Activated CD8-positive, alpha-beta T cell treated with anti-CD3 and anti-CD28 coated beads for 36 hours (primary cell): ENCODE measurements around the gene DDA1. TPM values are rescaled to one million over a fixed set of nuclear protein-coding genes. Genes with fewer than 3 reads are reported as not detected.

Experiments used
- ATAC-seq: fragments of 200-7000 bp; cut with Tn5 transposase; one replicate; pipeline ENCODE4 v1.10.0; 2021; ENCODE audit warnings: mild to moderate bottlenecking, moderate library complexity
- CTCF ChIA-PET: fragments of 350-600 bp; sonication (Branson Sonifier 250); formaldehyde crosslinking; loops from one replicate; lab custom pipeline; 2021; ENCODE audit warnings: antibody characterized with exemption; lab: Charles Lee
- POLR2A ChIA-PET: fragments of 350-600 bp; sonication (Branson Sonifier 250); formaldehyde crosslinking; loops from one replicate; lab custom pipeline; 2021; ENCODE audit warnings: antibody characterized with exemption; lab: Charles Lee
- DNase-seq: peaks from one replicate; pipeline ENCODE4 v3.0.0-alpha.2; 2020
- H3K27ac Mint-ChIP-seq: one replicate; pipeline ENCODE4 v1.8.0; 2021; ENCODE audit warnings: mild to moderate bottlenecking, mixed read lengths
- H3K27me3 Mint-ChIP-seq: one replicate; pipeline ENCODE4 v1.8.0; 2021; ENCODE audit warnings: mixed read lengths
- H3K36me3 Mint-ChIP-seq: one replicate; pipeline ENCODE4 v1.8.0; 2021; ENCODE audit warnings: low read depth, mixed read lengths
- H3K4me1 Mint-ChIP-seq: one replicate; pipeline ENCODE4 v1.8.0; 2021; ENCODE audit warnings: low read depth, mixed read lengths
- H3K4me3 Mint-ChIP-seq: one replicate; pipeline ENCODE4 v1.8.0; 2021; ENCODE audit warnings: mild to moderate bottlenecking, moderate library complexity, mixed read lengths
- H3K9me3 Mint-ChIP-seq: one replicate; pipeline ENCODE4 v1.8.0; 2021; ENCODE audit warnings: mixed read lengths
- intact Hi-C: fragments of 100-400 bp; cut with micrococcal nuclease; formaldehyde crosslinking; loops from one replicate; pipeline ENCODE4 v1.10.0; 2022
- total RNA-seq, 2 experiments: library from RNA; stranded (reverse); gene quantifications; one replicate each; pipeline ENCODE4 v1.2.3, GENCODE V29; 2021
- TF ChIP-seq, protein P1 (sequence below): fragments of 200-600 bp; IDR thresholded peaks from one replicate; pipeline ENCODE4 v1.8.0; 2022; ENCODE audit warnings: antibody characterized with exemption, mild to moderate bottlenecking

The DDA1 gene
- total RNA-seq, 2 experiments from 2014 or later: 25.4 to 33.2 TPM

DNA sequence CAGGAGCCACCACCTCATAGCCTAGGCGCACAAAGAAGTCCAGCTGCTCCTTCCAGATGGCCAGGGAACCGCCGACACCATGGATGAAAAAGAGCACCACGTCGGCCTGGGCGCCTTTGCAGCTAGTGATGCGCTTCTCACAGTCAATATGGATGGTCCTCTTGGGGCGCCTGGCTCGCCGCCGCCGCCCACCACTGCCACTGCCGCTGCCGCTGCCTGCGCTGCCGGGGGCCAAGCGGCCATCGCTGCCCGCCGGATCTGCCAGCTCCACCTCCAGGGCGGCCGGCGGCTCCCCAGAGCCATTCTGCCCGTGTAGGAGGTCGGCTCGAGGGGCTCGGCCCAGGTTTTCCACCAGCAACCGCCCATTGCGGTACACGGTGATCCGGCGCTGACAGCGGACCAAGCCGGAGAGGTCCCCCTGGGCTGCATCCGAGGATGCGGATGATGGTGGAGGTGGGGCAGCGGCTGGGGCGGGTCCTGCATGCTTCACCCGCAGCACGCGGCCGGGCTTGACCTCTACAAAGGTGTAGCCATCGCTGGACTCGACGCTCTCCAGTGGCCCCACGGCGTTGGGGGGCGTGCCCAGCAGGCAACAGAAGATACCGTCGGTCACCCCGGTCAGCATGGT, 8.3 kb upstream of the DDA1 start:
- intact Hi-C loops: no loop called here
- CTCF ChIA-PET: no interaction called here

DNA sequence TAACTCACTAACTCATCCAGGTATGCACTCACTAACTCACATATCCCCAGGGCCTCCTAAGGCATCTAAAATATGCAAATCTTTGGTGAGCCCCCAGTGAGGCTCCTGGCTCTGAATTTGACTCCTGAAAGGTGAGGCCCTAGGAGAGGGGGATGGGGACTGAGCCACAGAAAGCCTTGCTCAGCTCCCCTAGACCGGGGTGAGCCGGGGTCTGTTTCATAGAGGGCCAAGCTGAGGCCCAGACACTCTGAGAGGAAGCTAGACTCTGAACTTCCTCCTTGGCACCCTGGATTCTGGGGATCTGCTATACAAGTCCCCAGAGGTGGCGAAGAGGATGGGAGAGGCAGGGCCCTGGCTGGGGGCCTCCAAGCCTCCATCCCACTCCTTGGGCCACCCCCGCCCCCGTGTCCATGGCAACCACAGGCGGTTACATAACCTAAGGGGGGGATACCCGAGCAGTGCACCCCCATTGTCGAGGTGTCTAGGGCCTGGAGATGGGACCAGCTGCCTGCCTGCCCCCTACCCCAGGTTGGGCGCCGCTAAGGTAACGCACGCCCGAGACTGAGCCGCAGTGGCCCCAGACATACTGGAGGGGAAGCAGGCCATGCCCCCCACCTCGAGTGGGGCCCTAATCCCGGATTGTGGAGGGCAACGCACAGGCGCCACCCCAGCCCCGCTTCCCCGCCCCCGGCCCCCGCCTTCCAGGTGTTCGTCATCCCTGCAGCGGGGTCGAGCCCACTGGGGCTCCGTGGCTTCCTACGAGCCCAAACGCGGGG, 6.8 kb upstream of the DDA1 start:
- no peak overlapping the region for H3K27ac Mint-ChIP-seq
- CTCF ChIA-PET: interaction anchor here (1.1 to 3.1 kb wide), 3 partner anchors 10 to 87 kb away, joined by 4 to 27 read pairs (median 4); no protein-coding TSS in a partner anchor
- DNase-seq: no peak

More for the DNA sequence above, 8.3 kb upstream of the DDA1 start:
- peaks cover 8% of the 10 kb centered on the region for H3K36me3 Mint-ChIP-seq
- no peaks in the 10 kb centered on the region for H3K27me3 Mint-ChIP-seq
- H3K9me3 Mint-ChIP-seq: peaks cover 4% of the 10 kb centered on the region
- no peak for ATAC-seq
- DNase-seq: no peak
- H3K4me3 Mint-ChIP-seq: no peak overlapping the region
- no peak overlapping the region for H3K27ac Mint-ChIP-seq
- POLR2A ChIA-PET: no interaction called here
- TF ChIP-seq, protein P1, sequence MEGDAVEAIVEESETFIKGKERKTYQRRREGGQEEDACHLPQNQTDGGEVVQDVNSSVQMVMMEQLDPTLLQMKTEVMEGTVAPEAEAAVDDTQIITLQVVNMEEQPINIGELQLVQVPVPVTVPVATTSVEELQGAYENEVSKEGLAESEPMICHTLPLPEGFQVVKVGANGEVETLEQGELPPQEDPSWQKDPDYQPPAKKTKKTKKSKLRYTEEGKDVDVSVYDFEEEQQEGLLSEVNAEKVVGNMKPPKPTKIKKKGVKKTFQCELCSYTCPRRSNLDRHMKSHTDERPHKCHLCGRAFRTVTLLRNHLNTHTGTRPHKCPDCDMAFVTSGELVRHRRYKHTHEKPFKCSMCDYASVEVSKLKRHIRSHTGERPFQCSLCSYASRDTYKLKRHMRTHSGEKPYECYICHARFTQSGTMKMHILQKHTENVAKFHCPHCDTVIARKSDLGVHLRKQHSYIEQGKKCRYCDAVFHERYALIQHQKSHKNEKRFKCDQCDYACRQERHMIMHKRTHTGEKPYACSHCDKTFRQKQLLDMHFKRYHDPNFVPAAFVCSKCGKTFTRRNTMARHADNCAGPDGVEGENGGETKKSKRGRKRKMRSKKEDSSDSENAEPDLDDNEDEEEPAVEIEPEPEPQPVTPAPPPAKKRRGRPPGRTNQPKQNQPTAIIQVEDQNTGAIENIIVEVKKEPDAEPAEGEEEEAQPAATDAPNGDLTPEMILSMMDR: no peak
- H3K4me1 Mint-ChIP-seq: peaks cover 23% of the 10 kb centered on the region

DNA sequence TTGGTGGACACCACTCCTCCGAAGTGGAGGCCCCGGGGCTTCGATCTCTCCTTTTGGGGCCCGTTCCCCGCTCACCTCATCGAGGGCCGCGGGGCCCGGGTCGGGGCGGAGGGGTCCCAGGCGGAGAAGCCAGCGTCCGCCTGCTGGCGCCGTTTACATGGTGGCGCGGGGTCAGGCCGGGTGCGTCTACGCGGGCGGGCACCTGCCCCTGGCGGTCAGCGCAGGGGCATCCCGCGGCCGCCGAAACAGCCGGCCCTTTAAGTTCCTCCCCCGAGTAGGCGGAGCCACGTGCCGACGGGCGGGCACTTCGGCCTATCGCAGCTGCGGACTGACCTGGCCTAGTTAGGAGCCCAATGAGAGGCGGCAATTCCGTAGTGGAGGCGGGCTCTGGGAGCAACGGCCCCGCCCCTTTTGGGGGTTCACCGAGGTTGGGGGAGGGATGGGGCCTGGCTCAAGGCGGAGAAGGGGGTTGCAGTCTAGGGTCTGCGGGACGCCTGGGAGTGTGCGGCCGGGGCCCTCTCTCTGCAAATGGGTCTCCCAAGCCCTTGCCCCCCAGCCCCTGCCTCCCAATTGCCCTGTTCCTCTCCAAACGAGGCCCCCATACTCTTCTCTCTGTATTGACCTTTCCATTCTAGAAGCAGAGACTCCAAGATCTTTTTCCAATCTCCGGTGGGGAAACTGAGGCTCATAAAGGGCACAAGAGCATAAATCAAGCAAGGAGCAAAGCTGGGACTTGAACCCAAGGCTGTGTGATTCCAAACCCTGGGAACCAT, 6.0 kb upstream of the DDA1 start, which contains the start of gene ABHD8:
ABHD8 (minus strand) TSS at position 259 of the 773 bp plus-strand sequence. CDS start 1,809 bp downstream, outside the sequence.
- TF ChIP-seq, protein P1: peak; percentile 35
- H3K9me3 Mint-ChIP-seq: peaks cover under 1% of the 10 kb centered on the region
- CTCF ChIA-PET: interaction anchor here (1.1 to 3.1 kb wide), 5 partner anchors 11 to 89 kb away, joined by 4 to 27 read pairs (median 7); partner anchors contain the start of gene ANKLE1
- H3K4me3 Mint-ChIP-seq: peak within 1 kb of the TSS; percentile 64
- no peaks in the 10 kb centered on the region for H3K27me3 Mint-ChIP-seq
- peak; percentile 77 for ATAC-seq
- POLR2A ChIA-PET: interaction anchor here (0.6 to 5.3 kb wide), 3 partner anchors 10 to 102 kb away, joined by 3 to 28 read pairs (median 6); partner anchors contain the start of gene BST2
- peaks cover 6% of the 10 kb centered on the region for H3K36me3 Mint-ChIP-seq
- DNase-seq: peak; percentile 96
- peak within 1 kb of the TSS; percentile 52 for H3K27ac Mint-ChIP-seq
- peaks cover 27% of the 10 kb centered on the region for H3K4me1 Mint-ChIP-seq
- intact Hi-C loops: no loop called here

More for the DNA sequence above, 6.8 kb upstream of the DDA1 start:
- ATAC-seq: no peak
- H3K9me3 Mint-ChIP-seq: peaks cover 4% of the 10 kb centered on the region
- H3K4me1 Mint-ChIP-seq: peaks cover 22% of the 10 kb centered on the region
- intact Hi-C loops: no loop called here
- TF ChIP-seq, protein P1: no peak
- POLR2A ChIA-PET: interaction anchor here (0.6 to 5.3 kb wide), 2 partner anchors 9 to 28 kb away, joined by 3 to 28 read pairs; no protein-coding TSS in a partner anchor
- H3K4me3 Mint-ChIP-seq: peak overlapping the region; percentile 64
- peaks cover 10% of the 10 kb centered on the region for H3K36me3 Mint-ChIP-seq
- no peaks in the 10 kb centered on the region for H3K27me3 Mint-ChIP-seq

DNA sequence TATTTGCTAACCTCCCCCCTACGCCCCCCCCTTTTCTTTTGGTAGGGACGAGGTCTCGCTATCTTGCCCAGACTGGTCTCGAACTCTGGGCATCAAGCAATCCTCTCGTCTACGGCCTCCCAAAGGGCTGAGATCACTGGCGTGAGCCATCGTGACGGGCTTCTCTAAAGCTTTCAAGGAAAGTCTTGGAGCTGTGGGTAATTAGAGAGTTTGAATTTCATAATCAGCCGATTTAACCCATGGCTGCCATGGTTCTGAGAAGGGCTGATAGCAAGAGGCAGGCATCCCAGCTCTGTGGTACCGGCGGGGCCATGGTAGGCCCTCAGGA, 5.5 kb upstream of the DDA1 start:
- Mint-ChIP-seq H3K36me3 (peaks cover 3% of the 10 kb centered on the region), H3K27ac (peak overlapping the region; percentile 52), H3K27me3 (no peaks in the 10 kb centered on the region), H3K9me3 (no peaks in the 10 kb centered on the region), H3K4me1 (peaks cover 27% of the 10 kb centered on the region), H3K4me3 (peak overlapping the region; percentile 64)
- ChIA-PET POLR2A (interaction anchor here (0.9 to 5.3 kb wide), 2 partner anchors 10 to 101 kb away, joined by 6 to 28 read pairs; partner anchors contain the start of gene BST2), CTCF (interaction anchor here (1.1 to 3.1 kb wide), 4 partner anchors 11 to 88 kb away, joined by 4 to 27 read pairs (median 10); partner anchors contain the start of gene ANKLE1)
- intact Hi-C loops: no loop called here
- DNase-seq: no peak
- ATAC-seq: no peak
- TF ChIP-seq, protein P1: no peak
